Stomach (tissue), 4 donors: ENCODE results near the gene PGC.

ENCODE experiments used
- EP300 ChIP-seq: sonication (generic); formaldehyde crosslinking; IDR thresholded peaks from one replicate; pipeline ENCODE4 v1.6.1; 2017; ENCODE audit warnings: antibody characterized with exemption
- POLR2A ChIP-seq, 4 donors: fragments of 450-650 bp; IDR thresholded peaks; one replicate each; pipeline ENCODE4 v1.6.1; 2016; ENCODE audit warnings: antibody characterized with exemption in 4 of 4, control low read depth in 2 of 4, mild to moderate bottlenecking in 1 of 4, moderate library complexity in 1 of 4
- POLR2AphosphoS5 ChIP-seq, 3 donors: sonication (generic); formaldehyde crosslinking; IDR thresholded peaks; one replicate each; pipeline ENCODE4 v1.6.1; 2016; ENCODE audit warnings: antibody characterized with exemption in 3 of 3
- TF ChIP-seq, protein P1 (sequence below), 7 experiments: fragments of 450-650 bp in 4 of 7; fragments of 200-600 bp in 3 of 7; sonication (generic) in 3 of 7; IDR thresholded peaks; one replicate each; pipeline ENCODE4 v1.5.1; 2016 to 2019; ENCODE audit warnings: antibody characterized with exemption in 7 of 7, control low read depth in 2 of 7, mild to moderate bottlenecking in 1 of 7

DNA sequence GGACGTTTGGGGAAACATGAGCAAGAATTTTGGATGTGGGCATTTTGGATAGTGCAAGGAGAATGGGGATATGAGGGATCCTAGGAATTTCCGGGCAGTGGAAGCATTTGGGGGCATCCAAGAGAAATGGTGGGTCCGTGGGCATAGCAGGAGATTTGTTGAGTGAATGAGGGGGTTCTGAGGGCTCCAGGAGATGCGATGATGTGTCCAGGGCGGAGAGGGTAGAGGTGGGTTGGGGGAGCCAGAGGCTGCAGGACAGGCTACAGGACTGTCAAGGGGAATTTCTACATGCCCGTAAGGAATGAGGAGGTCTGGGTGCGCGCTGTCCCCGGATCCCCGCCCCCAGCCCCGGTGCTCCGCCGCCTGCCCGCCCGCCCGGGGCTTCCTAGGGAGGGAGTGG lies 32.1 kb upstream of the PGC start:
- no peak for TF ChIP-seq POLR2AphosphoS5 (IDR thresholded peaks at IDR 0.05)
- TF ChIP-seq, protein P1, sequence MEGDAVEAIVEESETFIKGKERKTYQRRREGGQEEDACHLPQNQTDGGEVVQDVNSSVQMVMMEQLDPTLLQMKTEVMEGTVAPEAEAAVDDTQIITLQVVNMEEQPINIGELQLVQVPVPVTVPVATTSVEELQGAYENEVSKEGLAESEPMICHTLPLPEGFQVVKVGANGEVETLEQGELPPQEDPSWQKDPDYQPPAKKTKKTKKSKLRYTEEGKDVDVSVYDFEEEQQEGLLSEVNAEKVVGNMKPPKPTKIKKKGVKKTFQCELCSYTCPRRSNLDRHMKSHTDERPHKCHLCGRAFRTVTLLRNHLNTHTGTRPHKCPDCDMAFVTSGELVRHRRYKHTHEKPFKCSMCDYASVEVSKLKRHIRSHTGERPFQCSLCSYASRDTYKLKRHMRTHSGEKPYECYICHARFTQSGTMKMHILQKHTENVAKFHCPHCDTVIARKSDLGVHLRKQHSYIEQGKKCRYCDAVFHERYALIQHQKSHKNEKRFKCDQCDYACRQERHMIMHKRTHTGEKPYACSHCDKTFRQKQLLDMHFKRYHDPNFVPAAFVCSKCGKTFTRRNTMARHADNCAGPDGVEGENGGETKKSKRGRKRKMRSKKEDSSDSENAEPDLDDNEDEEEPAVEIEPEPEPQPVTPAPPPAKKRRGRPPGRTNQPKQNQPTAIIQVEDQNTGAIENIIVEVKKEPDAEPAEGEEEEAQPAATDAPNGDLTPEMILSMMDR (IDR thresholded peaks at IDR 0.05) = no peak
- TF ChIP-seq POLR2A (IDR thresholded peaks at IDR 0.05) = no peak
- TF ChIP-seq EP300 = no peak
